Measurements from ENCODE around the gene JPT1.

The JPT1 gene

GRCh38 chr17:75191584-75191983 lies 37.3 kb upstream of the JPT1 start:
- no peak overlapping the region for H3K4me3 ChIP-seq (ENCODE audit: low read length)
- H3K27ac ChIP-seq (ENCODE audit: low read length) = no peak overlapping the region
- no peak overlapping the region for H2AFZ ChIP-seq (ENCODE audit: low read depth, low read length)
- no peaks in the 10 kb centered on the region for H3K9me3 ChIP-seq (ENCODE audit: insufficient read depth, low read length)
- H4K20me1 ChIP-seq (ENCODE audit: insufficient read depth, low read length) = no peaks in the 10 kb centered on the region
- no peaks in the 10 kb centered on the region for H3K79me2 ChIP-seq (ENCODE audit: low read length)
- H3K4me2 ChIP-seq (ENCODE audit: low read length) = no peak overlapping the region
- no peak for TF ChIP-seq CTCF (IDR thresholded peaks at IDR 0.05; ENCODE audit: low read depth, low read length)
- H3K4me1 ChIP-seq (ENCODE audit: low read length) = peaks cover 6% of the 10 kb centered on the region
- no peak overlapping the region for H3K9ac ChIP-seq (ENCODE audit: low read length)
- H3K27me3 ChIP-seq (ENCODE audit: low read depth, low read length) = no peaks in the 10 kb centered on the region
- no peaks in the 10 kb centered on the region for H3K36me3 ChIP-seq (replicated peaks; ENCODE audit: low read depth, low read length)

GRCh38 chr17:75188614-75189013 lies 34.3 kb upstream of the JPT1 start:
- Histone ChIP-seq H2AFZ (ENCODE audit: low read depth, low read length) (no peak overlapping the region), H3K9ac (ENCODE audit: low read length) (no peak overlapping the region), H3K4me3 (ENCODE audit: low read length) (no peak overlapping the region), H3K27ac (ENCODE audit: low read length) (no peak overlapping the region), H3K27me3 (ENCODE audit: low read depth, low read length) (no peaks in the 10 kb centered on the region), H3K36me3 (replicated peaks; ENCODE audit: low read depth, low read length) (no peaks in the 10 kb centered on the region), H3K79me2 (ENCODE audit: low read length) (peaks cover 2% of the 10 kb centered on the region), H3K4me2 (ENCODE audit: low read length) (no peak overlapping the region), H3K4me1 (ENCODE audit: low read length) (peaks cover 10% of the 10 kb centered on the region), H3K9me3 (ENCODE audit: insufficient read depth, low read length) (no peaks in the 10 kb centered on the region), H4K20me1 (ENCODE audit: insufficient read depth, low read length) (no peaks in the 10 kb centered on the region)
- TF ChIP-seq EZH2phosphoT487 (IDR thresholded peaks at IDR 0.05; ENCODE audit: low read depth) (no peak), CTCF (IDR thresholded peaks at IDR 0.05; ENCODE audit: low read depth, low read length) (no peak)

- H3K4me1 ChIP-seq (ENCODE audit: low read length) = peaks cover 15% of the 10 kb centered on the region
- TF ChIP-seq CTCF (IDR thresholded peaks at IDR 0.05; ENCODE audit: low read depth, low read length) (no peak), EZH2phosphoT487 (IDR thresholded peaks at IDR 0.05; ENCODE audit: low read depth) (no peak)
- no peak overlapping the region for H3K27ac ChIP-seq (ENCODE audit: low read length)
- H2AFZ ChIP-seq (ENCODE audit: low read depth, low read length) = no peak overlapping the region
- H4K20me1 ChIP-seq (ENCODE audit: insufficient read depth, low read length) = peaks cover 25% of the 10 kb centered on the region
- peak overlapping the region; percentile 79 for H3K4me3 ChIP-seq (ENCODE audit: low read length)
- no peaks in the 10 kb centered on the region for H3K9me3 ChIP-seq (ENCODE audit: insufficient read depth, low read length)
- peak overlapping the region; percentile 66 for H3K4me2 ChIP-seq (ENCODE audit: low read length)
- H3K36me3 ChIP-seq (replicated peaks; ENCODE audit: low read depth, low read length) = peaks cover 19% of the 10 kb centered on the region
- H3K27me3 ChIP-seq (ENCODE audit: low read depth, low read length) = no peaks in the 10 kb centered on the region
- no peak overlapping the region for H3K9ac ChIP-seq (ENCODE audit: low read length)
- peaks cover 44% of the 10 kb centered on the region for H3K79me2 ChIP-seq (ENCODE audit: low read length)
These were observed 29.9 kb upstream of the JPT1 start for GRCh38 chr17:75183999-75184884.

- H3K27ac ChIP-seq (ENCODE audit: low read length) = peak within 1 kb of the TSS; percentile 84
- H3K4me1 ChIP-seq (ENCODE audit: low read length) = peaks cover 12% of the 10 kb centered on the region
- peak within 1 kb of the TSS; percentile 67 for H2AFZ ChIP-seq (ENCODE audit: low read depth, low read length)
- H3K27me3 ChIP-seq (ENCODE audit: low read depth, low read length) = no peaks in the 10 kb centered on the region
- H3K4me2 ChIP-seq (ENCODE audit: low read length) = peak within 1 kb of the TSS; percentile 92
- peaks cover 30% of the 10 kb centered on the region for H3K36me3 ChIP-seq (replicated peaks; ENCODE audit: low read depth, low read length)
- H3K79me2 ChIP-seq (ENCODE audit: low read length) = peaks cover 58% of the 10 kb centered on the region
- peak within 1 kb of the TSS; percentile 99 for H3K9ac ChIP-seq (ENCODE audit: low read length)
- TF ChIP-seq EZH2phosphoT487 (IDR thresholded peaks at IDR 0.05; ENCODE audit: low read depth) (no peak), CTCF (IDR thresholded peaks at IDR 0.05; ENCODE audit: low read depth, low read length) (no peak)
- no peaks in the 10 kb centered on the region for H3K9me3 ChIP-seq (ENCODE audit: insufficient read depth, low read length)
- peaks cover 32% of the 10 kb centered on the region for H4K20me1 ChIP-seq (ENCODE audit: insufficient read depth, low read length)
- H3K4me3 ChIP-seq (ENCODE audit: low read length) = peak within 1 kb of the TSS; percentile 96
These were observed 28.5 kb upstream of the JPT1 start, which contains the start of gene SUMO2 for GRCh38 chr17:75182569-75183436. SUMO2 (minus strand) TSS chr17:75182959; CDS start chr17:75182834, 125 bp downstream.
